CD4-positive, alpha-beta T cell treated with Interferon gamma for 1 hour (primary cell): ENCODE results near the gene IQSEC1.
A peak's percentile ranks its signal among the peaks of the same experiment; 100 is the strongest.

Experiments
- DNase-seq: peaks from one replicate; pipeline ENCODE4 v3.0.0-alpha.2; 2020

Gene IQSEC1

DNA sequence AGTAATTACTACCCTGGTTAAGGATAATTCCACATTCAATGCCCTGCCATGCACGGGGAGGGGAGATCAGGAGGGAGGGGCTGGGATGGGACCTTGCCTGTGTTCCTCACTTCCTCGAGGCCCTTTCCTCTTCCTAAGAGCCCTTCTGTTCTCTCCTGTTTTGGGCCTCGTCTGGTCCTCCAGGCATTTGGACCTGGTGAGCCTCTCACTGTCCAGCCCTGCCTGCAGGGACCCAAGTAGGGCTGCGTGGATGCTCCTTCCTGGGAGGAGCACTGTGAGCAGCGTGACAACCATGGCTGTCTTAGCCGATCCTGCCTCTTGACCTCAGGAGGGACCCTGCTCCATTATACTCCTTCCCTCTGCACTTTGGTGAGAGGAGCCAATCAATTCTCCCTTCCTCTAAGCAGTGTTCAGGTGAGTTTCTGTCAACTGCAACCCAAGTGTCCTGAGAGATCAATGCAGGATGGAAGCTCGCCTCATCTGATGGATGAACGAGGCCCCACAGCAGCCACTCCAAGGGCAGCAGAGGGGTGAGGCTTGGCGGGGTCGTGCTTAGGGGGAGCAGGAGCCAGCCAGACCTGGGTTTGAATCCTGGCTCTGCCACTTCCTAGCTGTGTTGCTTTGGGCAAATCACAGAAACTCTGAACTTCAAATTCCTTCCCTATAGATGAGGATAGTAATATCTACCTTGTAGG is 92.5 kb downstream of the IQSEC1 start:
- DNase-seq, result no peak

- no peak for DNase-seq
These were observed 93.2 kb downstream of the IQSEC1 start for GRCh38 chr3:12979947-12980487.

DNA sequence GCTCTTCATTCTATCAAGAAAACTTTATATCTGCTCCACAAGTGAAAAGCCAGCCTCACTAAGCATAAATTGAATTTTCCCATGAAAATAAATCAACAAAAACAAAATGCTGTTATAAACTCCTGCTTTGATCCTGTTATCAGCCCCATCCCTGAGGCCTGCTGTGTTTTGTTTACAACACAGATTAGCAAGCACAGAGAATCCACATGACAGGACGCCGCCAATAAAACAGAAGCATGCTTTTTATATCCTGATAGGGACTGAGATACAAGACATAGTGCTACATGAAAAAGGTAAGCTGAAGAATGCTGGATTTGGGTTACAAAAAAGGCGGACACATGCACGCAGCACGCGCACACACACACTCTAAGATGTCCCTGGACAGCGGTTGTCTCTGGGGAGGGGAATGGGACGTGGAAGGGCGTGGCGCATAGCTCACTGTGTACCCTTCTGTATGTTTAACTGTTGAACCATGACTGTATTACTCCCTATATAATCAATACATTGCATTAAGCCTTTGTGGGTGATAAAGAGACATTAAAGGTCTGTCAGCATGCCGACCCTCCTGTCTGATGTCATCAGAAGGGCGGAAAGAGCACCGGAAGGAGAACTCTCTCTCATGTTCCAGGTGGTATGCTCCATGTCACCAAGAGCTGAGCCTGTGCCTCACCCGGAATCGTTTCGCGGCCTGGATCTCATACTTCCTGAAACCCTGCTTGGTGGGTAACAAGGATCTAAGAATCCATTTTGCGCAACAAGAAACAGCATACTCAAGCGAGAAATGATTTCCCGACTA is 93.9 kb downstream of the IQSEC1 start:
- no peak for DNase-seq

GRCh38 chr3:12978682-12979081 is 94.5 kb downstream of the IQSEC1 start:
- DNase-seq, result no peak

- DNase-seq, result no peak
These were observed 96.0 kb downstream of the IQSEC1 start for GRCh38 chr3:12977117-12977808.

- DNase-seq, result no peak
These were observed 97.3 kb downstream of the IQSEC1 start for GRCh38 chr3:12975748-12976522.

GRCh38 chr3:12974819-12975218 is 98.4 kb downstream of the IQSEC1 start:
- no peak for DNase-seq

DNA sequence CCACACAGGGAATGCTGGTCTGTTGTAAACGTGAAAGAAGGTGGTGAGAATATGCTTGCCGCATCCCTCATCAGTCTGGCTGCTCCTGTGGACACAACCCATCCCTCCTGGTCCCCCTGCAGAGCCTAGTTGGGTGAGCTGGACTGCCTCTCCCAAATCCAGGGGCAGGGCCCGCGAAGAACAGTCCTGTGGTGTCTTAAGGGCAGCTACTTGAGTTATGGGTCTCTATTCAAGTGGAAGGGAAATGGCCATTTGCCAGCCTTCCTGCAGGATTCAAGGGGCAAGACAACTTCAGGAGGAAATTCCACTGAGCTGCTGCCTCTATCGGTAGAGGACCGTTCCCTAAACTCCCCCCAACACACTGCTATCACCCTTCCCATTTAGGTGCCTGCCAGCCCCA is 98.9 kb downstream of the IQSEC1 start:
- no peak for DNase-seq

DNA sequence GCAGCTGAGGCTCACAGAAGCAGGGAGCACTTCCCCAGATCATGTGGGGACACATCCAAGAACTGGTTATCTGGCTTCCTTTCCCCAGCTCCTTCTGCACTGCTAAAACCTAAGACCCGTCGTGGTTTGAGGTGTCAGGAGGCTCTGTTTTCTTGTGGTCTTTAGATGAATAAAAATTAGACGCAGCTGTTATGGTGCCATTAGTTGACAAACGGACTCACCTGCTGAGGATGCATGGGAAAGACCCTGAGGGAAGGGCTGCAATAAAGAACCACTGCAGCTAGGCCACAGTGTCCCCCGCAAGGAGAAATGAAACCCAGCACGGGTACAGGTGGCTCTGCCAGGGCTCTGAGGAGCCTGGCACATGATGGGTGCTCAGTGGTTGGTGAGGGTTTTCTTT is 99.4 kb downstream of the IQSEC1 start:
- no peak for DNase-seq

DNA sequence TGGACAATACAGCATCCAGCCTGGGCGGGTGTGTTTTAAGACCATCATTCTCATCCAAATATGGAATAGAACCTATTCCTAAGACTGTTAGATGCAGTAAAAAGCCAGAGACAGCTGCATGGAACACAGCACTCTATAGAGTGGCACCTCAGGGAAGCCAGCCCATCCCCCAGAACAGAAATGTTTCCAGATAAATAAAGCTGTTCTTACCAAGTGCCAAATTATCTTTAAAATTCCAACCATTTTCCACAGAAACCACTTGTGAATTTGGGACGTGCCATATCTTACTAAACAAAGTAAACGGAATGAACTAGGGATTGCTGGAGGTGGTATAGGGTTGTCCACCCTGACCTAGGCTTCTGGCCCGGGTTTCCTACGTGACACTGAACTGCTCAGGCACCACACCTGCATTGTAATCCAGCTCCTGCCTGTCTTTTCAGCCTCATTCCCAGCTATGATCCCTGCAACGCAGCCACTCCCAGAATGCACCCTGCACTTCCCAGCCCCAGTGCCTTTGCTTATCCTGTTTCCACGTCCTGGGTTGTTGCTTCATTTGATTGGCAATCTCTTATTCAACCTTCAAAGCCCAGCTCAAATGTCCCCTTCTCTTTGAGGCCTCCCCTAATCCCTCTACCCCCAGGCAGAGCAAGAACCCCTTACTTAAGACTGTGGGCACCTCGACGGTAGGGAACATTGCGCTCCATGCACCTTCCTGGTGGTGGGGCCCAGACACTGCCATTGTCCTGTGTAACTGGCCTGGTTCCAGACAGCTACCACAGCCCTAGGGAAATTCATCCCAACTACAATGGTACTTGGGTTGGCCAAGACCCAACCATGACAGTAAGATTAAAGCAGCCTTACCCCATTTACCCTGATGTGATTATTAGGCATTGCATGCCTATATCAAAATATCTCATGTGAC is 100.2 kb downstream of the IQSEC1 start:
- no peak for DNase-seq

DNA sequence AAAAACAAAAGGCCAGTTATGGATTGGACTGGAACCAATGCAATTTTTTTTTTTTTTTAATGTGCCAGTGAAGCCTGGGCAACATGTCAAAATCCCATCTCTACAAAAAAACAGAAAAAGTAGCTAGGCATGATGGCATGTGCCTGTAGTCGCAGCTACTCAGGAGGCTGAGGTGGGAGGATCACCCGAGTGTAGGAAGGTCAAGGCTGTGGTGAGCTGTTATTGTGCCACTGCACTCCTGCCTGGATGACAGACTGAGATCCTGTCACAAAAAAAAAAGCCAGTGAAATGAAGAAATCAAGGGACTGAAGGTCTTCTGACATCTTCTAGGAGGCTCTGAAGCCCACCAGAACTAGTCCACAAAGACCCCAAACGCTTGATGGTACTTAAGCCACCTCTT is 101.2 kb downstream of the IQSEC1 start:
- DNase-seq, result no peak

GRCh38 chr3:12970684-12971083 is 102.5 kb downstream of the IQSEC1 start:
- no peak for DNase-seq

DNA sequence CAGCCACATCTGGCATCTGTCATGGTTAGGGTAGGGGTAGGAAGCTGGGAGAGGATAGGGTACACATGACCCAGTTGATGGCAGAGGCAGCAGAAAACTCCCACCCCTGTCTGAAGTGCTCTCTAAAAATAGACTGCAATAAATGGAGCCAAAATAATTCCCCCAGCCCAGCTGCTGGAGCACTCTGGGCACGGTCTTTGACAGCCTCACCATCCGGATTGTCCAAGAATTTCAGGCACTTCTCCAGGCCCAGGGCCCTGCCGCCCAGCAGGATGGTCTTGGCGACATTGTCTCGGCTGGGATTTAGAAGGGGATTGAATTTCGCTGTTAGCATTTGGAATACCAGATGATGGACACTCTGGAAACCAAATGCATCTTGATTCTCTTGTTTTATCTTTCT is 103.7 kb downstream of the IQSEC1 start:
- DNase-seq, result no peak

GRCh38 chr3:12968541-12968940 is 104.7 kb downstream of the IQSEC1 start:
- DNase-seq, result no peak

GRCh38 chr3:12967606-12968351 is 105.5 kb downstream of the IQSEC1 start:
- DNase-seq, result peak; percentile 91

DNA sequence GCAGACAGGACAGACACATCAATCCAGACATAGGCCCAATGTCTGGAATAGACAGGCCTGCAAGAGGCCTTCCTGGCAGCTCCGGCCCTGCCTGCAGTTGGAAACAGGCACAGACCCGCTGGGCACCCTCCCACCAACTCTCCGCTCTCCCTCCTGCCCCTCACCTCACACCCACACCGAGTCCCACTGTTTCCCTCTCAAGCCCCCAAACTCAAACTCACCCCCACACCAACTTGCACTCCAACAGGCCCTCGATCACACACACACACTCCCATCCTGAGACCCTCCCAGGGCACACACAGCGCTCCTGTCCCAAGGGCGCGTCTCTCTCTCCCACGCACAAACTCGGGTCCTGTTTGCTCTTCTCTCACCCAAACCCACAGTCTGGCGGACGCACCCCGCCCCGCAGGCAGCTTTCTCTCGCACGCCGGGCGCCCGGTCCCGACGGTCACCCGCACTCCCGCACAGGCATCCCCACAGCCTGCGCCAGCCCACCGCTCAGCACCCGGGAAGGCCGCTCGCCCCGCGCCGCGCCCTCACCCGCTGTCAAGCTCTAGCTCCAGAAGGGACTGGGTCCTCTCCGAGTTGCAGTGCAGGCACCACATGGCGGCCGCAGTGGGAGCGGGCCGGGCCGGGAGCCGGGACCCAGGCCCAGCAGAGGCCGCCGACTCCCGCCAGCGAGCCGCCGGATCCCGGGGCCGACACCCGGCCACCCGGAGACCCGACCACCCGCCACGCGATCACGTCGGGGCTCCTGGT is 106.2 kb downstream of the IQSEC1 start:
- DNase-seq, result no peak

GRCh38 chr3:12965999-12966846 is 107.0 kb downstream of the IQSEC1 start:
- DNase-seq, result no peak

DNA sequence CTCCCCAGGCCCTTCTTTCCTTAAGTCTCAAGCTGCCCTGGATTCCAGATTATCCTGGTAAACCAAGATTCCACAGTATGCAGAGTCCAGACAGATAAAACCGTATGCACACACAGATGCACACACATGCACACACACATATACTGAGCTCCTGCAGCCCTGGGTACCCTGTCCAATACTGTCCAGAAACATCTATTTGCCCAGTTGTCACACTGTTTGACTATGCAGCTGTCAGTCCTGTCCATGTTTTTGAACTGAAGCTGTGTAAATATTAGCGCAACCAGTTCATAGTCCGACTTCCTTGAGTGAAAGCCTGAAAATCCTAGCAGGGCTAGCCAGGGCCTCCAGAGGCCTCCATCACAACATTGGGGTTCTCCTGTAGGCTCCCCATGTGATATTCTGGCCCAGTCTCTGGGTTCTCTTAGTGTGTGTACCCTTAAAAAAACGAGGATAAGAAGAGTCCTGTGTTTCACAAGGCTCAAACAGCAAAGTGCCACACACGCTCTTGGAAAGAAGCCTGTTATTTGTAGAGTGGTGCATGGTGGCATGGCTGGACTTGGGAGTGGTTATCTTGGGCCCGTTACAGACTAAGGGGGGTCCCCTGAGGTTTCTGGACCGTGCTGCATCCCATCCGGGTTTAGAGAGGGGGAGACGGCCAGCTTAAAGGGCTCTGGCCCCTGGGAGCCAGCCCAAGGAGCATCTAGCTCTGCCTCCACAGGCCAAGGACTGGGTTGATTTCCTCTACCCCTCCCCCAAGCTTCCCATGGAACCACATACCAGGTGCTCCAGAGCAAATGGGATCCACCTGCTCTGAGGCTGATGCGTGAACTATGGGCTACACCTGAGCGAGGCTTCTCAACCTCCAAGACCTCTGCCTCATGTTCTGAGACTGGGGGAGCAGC is 108.3 kb downstream of the IQSEC1 start:
- DNase-seq, result no peak
